GM12878 (cell line): ENCODE measurements around the gene UEVLD. TPM values are rescaled to one million over a fixed set of nuclear protein-coding genes. Genes with fewer than 3 reads are reported as not detected.
A peak's percentile ranks its signal among the peaks of the same experiment; 100 is the strongest.

ENCODE experiments used
- CBX3 ChIP-seq: fragments of 200-600 bp; sonication (generic); IDR thresholded peaks from 2 replicates; pipeline ENCODE4 v1.6.1; 2016; ENCODE audit warnings: low read depth, borderline replicate concordance
- CBX5 ChIP-seq: sonication (generic); IDR thresholded peaks from 2 replicates; pipeline ENCODE4 v1.6.1; 2016; ENCODE audit warnings: low read depth, moderate library complexity, mild to moderate bottlenecking, inconsistent platforms
- ETV6 ChIP-seq, 2 experiments: fragments of 450-650 bp in 1 of 2; IDR thresholded peaks in 1 of 2; conservative IDR thresholded peaks in 1 of 2; 2 replicates each; pipeline ENCODE4 v1.6.1; 2014; ENCODE audit warnings: antibody characterized with exemption in 1 of 2, borderline replicate concordance in 1 of 2, low read depth in 1 of 2, mild to moderate bottlenecking in 1 of 2, moderate library complexity in 1 of 2
- GABPA ChIP-seq: IDR thresholded peaks from 2 replicates; pipeline ENCODE4 v1.6.1; 2014; ENCODE audit warnings: antibody characterized with exemption, low read depth, mild to moderate bottlenecking, inconsistent platforms
- HCFC1 ChIP-seq: fragments of 150-350 bp; IDR thresholded peaks from 2 replicates; pipeline ENCODE4 v1.6.1; 2014; ENCODE audit warnings: low read length
- HDAC2 ChIP-seq: fragments of 200-600 bp; sonication (generic); IDR thresholded peaks from 2 replicates; pipeline ENCODE4 v1.6.1; 2017
- IKZF1 ChIP-seq: fragments of 450-650 bp; conservative IDR thresholded peaks from 2 replicates; pipeline ENCODE4 v1.6.1; 2017; ENCODE audit warnings: antibody characterized with exemption, mild to moderate bottlenecking
- JUNB ChIP-seq: IDR thresholded peaks from 2 replicates; pipeline ENCODE4 v1.6.1; 2016; ENCODE audit warnings: antibody characterized with exemption, mild to moderate bottlenecking
- MYC ChIP-seq: IDR thresholded peaks from 2 replicates; pipeline ENCODE4 v1.6.1; 2011; ENCODE audit warnings: mild to moderate bottlenecking, low read length, moderate library complexity, inconsistent platforms; ENCODE audit not compliant: insufficient read depth, insufficient replicate concordance, insufficient read length, severe bottlenecking
- NBN ChIP-seq: fragments of 450-650 bp; IDR thresholded peaks from 2 replicates; pipeline ENCODE4 v1.6.1; 2016
- SIX5 ChIP-seq: IDR thresholded peaks from 2 replicates; pipeline ENCODE4 v1.6.1; 2011; ENCODE audit warnings: mild to moderate bottlenecking, low read depth, low read length, moderate library complexity; ENCODE audit not compliant: severe bottlenecking
- SP1 ChIP-seq: IDR thresholded peaks from one replicate; pipeline ENCODE4 v1.6.1; 2011; ENCODE audit warnings: low read depth, low read length
- SREBF1 ChIP-seq: IDR thresholded peaks from 2 replicates; pipeline ENCODE4 v1.6.1; 2012; ENCODE audit warnings: mild to moderate bottlenecking, low read length
- ZNF217 ChIP-seq: fragments of 450-650 bp; IDR thresholded peaks from 2 replicates; pipeline ENCODE4 v1.6.1; 2017; ENCODE audit warnings: antibody characterized with exemption, mild to moderate bottlenecking
- ZZZ3 ChIP-seq: IDR thresholded peaks from 2 replicates; pipeline ENCODE4 v1.6.1; 2011; ENCODE audit warnings: low read depth; ENCODE audit not compliant: control insufficient read depth, insufficient read length
- polyA plus RNA-seq, 11 experiments: library from polyadenylated mRNA; depleted of rRNA in 4 of 11; unstranded in 6 of 11; stranded (reverse) in 5 of 11; fragments of >200 nt; fragmentation: Nextera tagmentation in 4 of 11; fragmentation: Illumina TruSeq in 1 of 11; extraction: Ambion mirVana in 4 of 11; extraction: Trizol in 1 of 11; gene quantifications; 1 replicate in 1 of 11; 2 replicates in 10 of 11; pipeline versions ENCODE4 v1.2.1 to v1.2.3, GENCODE V29; 2011 to 2016; ENCODE audit warnings: inconsistent platforms in 2 of 11, missing spikeins in 2 of 11, low read depth in 1 of 11
- total RNA-seq, 4 experiments: library from RNA; depleted of rRNA in 3 of 4; stranded (reverse); fragments of >200 nt in 3 of 4; fragmentation: Illumina TruSeq in 1 of 4; extraction: Trizol in 1 of 4; gene quantifications; 2 replicates each; pipeline versions ENCODE4 v1.2.1 to v1.2.3, GENCODE V29; 2013 to 2021
- TF ChIP-seq, protein P1 (sequence below): IDR thresholded peaks from 2 replicates; pipeline ENCODE4 v1.6.1; 2012; ENCODE audit warnings: low read length, inconsistent platforms
- TF ChIP-seq, protein P2 (sequence below): fragments of 450-650 bp; formaldehyde crosslinking; IDR thresholded peaks from 2 replicates; pipeline ENCODE4 v1.4.0; 2020; ENCODE audit warnings: mild to moderate bottlenecking, moderate library complexity
- TF ChIP-seq, protein P3 (sequence below): IDR thresholded peaks from 2 replicates; pipeline ENCODE4 v1.6.1; 2011; ENCODE audit warnings: low read depth, low read length, improper control_type of control experiment, borderline replicate concordance
- TF ChIP-seq, protein P4 (sequence below): fragments of 450-650 bp; IDR thresholded peaks from 2 replicates; pipeline ENCODE4 v1.6.1; 2016; ENCODE audit warnings: mild to moderate bottlenecking

The UEVLD gene
- total and polyA plus RNA-seq, 10 of the 15 experiments (the other 5 are each of a cell fraction or from before 2014, with no cell fraction given): 6.5 to 16.3 (median 13.4) TPM

DNA sequence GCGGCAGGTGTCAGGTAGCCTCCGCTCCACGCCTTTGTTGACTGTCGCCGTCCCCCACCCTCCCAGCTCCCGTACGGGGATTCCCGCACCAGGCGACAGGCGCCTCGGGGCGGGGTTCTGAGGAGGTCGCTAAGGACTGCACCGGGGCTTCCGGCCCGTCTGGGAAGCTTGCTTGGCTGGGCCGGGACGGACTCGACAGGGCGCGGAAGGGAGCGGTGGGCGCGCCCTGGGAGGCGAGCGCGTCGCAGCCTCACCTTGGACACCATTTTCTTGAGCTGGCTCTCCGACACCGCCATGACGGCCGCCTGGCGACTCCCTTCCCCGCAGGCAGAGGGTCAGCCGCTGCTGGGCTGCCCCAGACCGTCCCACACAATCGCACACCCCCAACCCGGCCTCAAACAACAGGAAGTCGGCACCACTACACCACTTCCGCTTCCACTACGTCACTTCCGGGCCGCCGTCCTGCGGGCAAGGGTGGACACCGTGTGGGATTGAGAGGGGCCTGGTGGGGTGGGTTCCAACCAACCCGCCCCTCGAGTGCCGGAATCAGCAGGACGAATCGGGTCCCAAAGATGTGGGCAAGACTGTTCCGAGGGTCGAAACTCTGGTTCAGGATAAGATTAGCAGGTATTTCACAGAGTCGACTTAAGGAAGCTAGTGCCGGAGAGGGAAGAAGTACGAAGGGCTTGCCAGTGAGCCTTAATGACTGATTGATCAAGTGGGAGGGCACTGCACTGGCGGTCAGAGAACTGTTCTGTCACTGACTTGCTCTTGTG is 61.8 kb downstream of the UEVLD start, which contains the start of gene TSG101 (continued):
- TF ChIP-seq, protein P1, sequence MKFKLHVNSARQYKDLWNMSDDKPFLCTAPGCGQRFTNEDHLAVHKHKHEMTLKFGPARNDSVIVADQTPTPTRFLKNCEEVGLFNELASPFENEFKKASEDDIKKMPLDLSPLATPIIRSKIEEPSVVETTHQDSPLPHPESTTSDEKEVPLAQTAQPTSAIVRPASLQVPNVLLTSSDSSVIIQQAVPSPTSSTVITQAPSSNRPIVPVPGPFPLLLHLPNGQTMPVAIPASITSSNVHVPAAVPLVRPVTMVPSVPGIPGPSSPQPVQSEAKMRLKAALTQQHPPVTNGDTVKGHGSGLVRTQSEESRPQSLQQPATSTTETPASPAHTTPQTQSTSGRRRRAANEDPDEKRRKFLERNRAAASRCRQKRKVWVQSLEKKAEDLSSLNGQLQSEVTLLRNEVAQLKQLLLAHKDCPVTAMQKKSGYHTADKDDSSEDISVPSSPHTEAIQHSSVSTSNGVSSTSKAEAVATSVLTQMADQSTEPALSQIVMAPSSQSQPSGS: peak; percentile 55; the same call in 1 of the 2 replicates
- TF ChIP-seq GABPA (peak; percentile 98), SIX5 (peak; percentile 30), JUNB (no peak; the same call in 1 of the 2 replicates), IKZF1 (peak; percentile 91), HCFC1 (peak; percentile 50), ZNF217 (no peak), HDAC2 (no peak), MYC (no peak), CBX5 (0 out of 2 replicates have a peak, but pooled peaks have one; percentile 81), SP1 (no peak), ZZZ3 (no peak), CBX3 (no peak), SREBF1 (no peak), NBN (peak; percentile 95), ETV6 (conservative IDR thresholded peaks at IDR 0.05 in 1 of 2, IDR thresholded peaks at IDR 0.05 in 1 of 2; ENCODE audit: borderline replicate concordance in 1 of 2, low read depth in 1 of 2) (peak in 1 of 2 experiments; percentile 98; a peak in 2 of 4 replicates)
- TF ChIP-seq, protein P2, sequence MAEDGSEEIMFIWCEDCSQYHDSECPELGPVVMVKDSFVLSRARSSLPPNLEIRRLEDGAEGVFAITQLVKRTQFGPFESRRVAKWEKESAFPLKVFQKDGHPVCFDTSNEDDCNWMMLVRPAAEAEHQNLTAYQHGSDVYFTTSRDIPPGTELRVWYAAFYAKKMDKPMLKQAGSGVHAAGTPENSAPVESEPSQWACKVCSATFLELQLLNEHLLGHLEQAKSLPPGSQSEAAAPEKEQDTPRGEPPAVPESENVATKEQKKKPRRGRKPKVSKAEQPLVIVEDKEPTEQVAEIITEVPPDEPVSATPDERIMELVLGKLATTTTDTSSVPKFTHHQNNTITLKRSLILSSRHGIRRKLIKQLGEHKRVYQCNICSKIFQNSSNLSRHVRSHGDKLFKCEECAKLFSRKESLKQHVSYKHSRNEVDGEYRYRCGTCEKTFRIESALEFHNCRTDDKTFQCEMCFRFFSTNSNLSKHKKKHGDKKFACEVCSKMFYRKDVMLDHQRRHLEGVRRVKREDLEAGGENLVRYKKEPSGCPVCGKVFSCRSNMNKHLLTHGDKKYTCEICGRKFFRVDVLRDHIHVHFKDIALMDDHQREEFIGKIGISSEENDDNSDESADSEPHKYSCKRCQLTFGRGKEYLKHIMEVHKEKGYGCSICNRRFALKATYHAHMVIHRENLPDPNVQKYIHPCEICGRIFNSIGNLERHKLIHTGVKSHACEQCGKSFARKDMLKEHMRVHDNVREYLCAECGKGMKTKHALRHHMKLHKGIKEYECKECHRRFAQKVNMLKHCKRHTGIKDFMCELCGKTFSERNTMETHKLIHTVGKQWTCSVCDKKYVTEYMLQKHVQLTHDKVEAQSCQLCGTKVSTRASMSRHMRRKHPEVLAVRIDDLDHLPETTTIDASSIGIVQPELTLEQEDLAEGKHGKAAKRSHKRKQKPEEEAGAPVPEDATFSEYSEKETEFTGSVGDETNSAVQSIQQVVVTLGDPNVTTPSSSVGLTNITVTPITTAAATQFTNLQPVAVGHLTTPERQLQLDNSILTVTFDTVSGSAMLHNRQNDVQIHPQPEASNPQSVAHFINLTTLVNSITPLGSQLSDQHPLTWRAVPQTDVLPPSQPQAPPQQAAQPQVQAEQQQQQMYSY (CRISPR knock-in tag): no peak
- TF ChIP-seq, protein P3, sequence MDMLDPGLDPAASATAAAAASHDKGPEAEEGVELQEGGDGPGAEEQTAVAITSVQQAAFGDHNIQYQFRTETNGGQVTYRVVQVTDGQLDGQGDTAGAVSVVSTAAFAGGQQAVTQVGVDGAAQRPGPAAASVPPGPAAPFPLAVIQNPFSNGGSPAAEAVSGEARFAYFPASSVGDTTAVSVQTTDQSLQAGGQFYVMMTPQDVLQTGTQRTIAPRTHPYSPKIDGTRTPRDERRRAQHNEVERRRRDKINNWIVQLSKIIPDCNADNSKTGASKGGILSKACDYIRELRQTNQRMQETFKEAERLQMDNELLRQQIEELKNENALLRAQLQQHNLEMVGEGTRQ: no peak
- TF ChIP-seq, protein P4, sequence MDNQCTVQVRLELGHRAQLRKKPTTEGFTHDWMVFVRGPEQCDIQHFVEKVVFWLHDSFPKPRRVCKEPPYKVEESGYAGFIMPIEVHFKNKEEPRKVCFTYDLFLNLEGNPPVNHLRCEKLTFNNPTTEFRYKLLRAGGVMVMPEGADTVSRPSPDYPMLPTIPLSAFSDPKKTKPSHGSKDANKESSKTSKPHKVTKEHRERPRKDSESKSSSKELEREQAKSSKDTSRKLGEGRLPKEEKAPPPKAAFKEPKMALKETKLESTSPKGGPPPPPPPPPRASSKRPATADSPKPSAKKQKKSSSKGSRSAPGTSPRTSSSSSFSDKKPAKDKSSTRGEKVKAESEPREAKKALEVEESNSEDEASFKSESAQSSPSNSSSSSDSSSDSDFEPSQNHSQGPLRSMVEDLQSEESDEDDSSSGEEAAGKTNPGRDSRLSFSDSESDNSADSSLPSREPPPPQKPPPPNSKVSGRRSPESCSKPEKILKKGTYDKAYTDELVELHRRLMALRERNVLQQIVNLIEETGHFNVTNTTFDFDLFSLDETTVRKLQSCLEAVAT: peak; percentile 76
